HepG2 (cell line): ENCODE data around the gene SLC51B.
"Not testable (repeated sequence)": the region's sequence is repeated elsewhere in the genome, so short reads cannot be mapped to it uniquely, and the experiment has no call there.

Experiments
- ATF3 ChIP-seq: sonication (generic); formaldehyde crosslinking; IDR thresholded peaks from 2 replicates; pipeline ENCODE4 v1.4.0; 2020; ENCODE audit warnings: missing genetic modification reagents
- CHD2 ChIP-seq: IDR thresholded peaks from 2 replicates; pipeline ENCODE4 v1.6.1; 2011; ENCODE audit warnings: low read depth, low read length, improper control_type of control experiment
- EEA1 ChIP-seq: sonication (generic); formaldehyde crosslinking; IDR thresholded peaks from 2 replicates; pipeline ENCODE4 v1.5.1; 2020; ENCODE audit warnings: mild to moderate bottlenecking, missing genetic modification reagents, borderline replicate concordance
- GMEB2 ChIP-seq: IDR thresholded peaks from 2 replicates; pipeline ENCODE4 v1.6.1; 2016; ENCODE audit warnings: missing biosample characterization, missing genetic modification reagents, low read depth
- MAX ChIP-seq: IDR thresholded peaks from 2 replicates; pipeline ENCODE4 v1.6.1; 2012; ENCODE audit warnings: inconsistent platforms
- NR2F1 ChIP-seq, 2 experiments: fragments of 450-650 bp in 1 of 2; formaldehyde crosslinking in 1 of 2; IDR thresholded peaks; 2 replicates each; pipeline versions ENCODE4 v1.5.0 to v1.6.1; 2016 to 2020; ENCODE audit warnings: mild to moderate bottlenecking in 1 of 2, missing compliant biosample characterization in 1 of 2, missing genetic modification reagents in 1 of 2, moderate library complexity in 1 of 2
- POLR2A ChIP-seq, 2 experiments: IDR thresholded peaks; 2 replicates each; pipeline ENCODE4 v1.6.1; 2011; ENCODE audit warnings: low read depth in 2 of 2, low read length in 2 of 2, mild to moderate bottlenecking in 1 of 2, moderate library complexity in 1 of 2; ENCODE audit not compliant: insufficient read depth in 1 of 2

- not testable (repeated sequence) for TF ChIP-seq CHD2; ATF3 (CRISPR knock-in tag); NR2F1 (CRISPR knock-in tag; IDR thresholded peaks at IDR 0.05); GMEB2; EEA1 (CRISPR knock-in tag); POLR2A (IDR thresholded peaks at IDR 0.05; ENCODE audit: insufficient read depth in 1 of 2, low read depth in 2 of 2, low read length in 2 of 2); MAX
Observed at GRCh38 chr15:65099801-65100200, 54.6 kb downstream of the SLC51B start.
